HG03521 (cell line): ENCODE data around the gene ADD3.

Source experiments
- ATAC-seq: cut with Tn5 transposase; IDR thresholded peaks from one replicate; pipeline ENCODE4 v1.9.1; 2021; ENCODE audit warnings: mild to moderate bottlenecking, moderate library complexity; ENCODE audit not compliant: unreplicated experiment

The ADD3 gene

GRCh38 chr10:110142965-110143364 lies 135.2 kb downstream of the ADD3 start:
- no peak for ATAC-seq

- ATAC-seq: no peak
Observed at GRCh38 chr10:110144507-110144906, 136.7 kb downstream of the ADD3 start.

GRCh38 chr10:110147961-110148360 lies 140.2 kb downstream of the ADD3 start:
- no peak for ATAC-seq

GRCh38 chr10:110149259-110149658 lies 141.5 kb downstream of the ADD3 start:
- no peak for ATAC-seq

- ATAC-seq: no peak
Observed at GRCh38 chr10:110150046-110150445, 142.3 kb downstream of the ADD3 start.

GRCh38 chr10:110150981-110151380 lies 143.2 kb downstream of the ADD3 start:
- ATAC-seq: no peak

GRCh38 chr10:110151467-110151866 lies 143.7 kb downstream of the ADD3 start:
- ATAC-seq: no peak

- ATAC-seq: no peak
Observed at GRCh38 chr10:110151971-110152370, 144.2 kb downstream of the ADD3 start.

- ATAC-seq: no peak
Observed at GRCh38 chr10:110153396-110153795, 145.6 kb downstream of the ADD3 start.

GRCh38 chr10:110156046-110156445 lies 148.3 kb downstream of the ADD3 start:
- ATAC-seq: no peak

- no peak for ATAC-seq
Observed at GRCh38 chr10:110158051-110159005, 150.5 kb downstream of the ADD3 start.

GRCh38 chr10:110160081-110160480 lies 152.3 kb downstream of the ADD3 start:
- ATAC-seq: no peak

GRCh38 chr10:110160522-110160921 lies 152.7 kb downstream of the ADD3 start:
- no peak for ATAC-seq

- ATAC-seq: no peak
Observed at GRCh38 chr10:110162741-110163145, 155.0 kb downstream of the ADD3 start.

- ATAC-seq: no peak
Observed at GRCh38 chr10:110163192-110163773, 155.5 kb downstream of the ADD3 start.

GRCh38 chr10:110163841-110164240 lies 156.1 kb downstream of the ADD3 start:
- no peak for ATAC-seq

- no peak for ATAC-seq
Observed at GRCh38 chr10:110165239-110165638, 157.5 kb downstream of the ADD3 start.

- ATAC-seq: no peak
Observed at GRCh38 chr10:110167149-110167548, 159.4 kb downstream of the ADD3 start.

- no peak for ATAC-seq
Observed at GRCh38 chr10:110168601-110169481, 161.1 kb downstream of the ADD3 start.

- no peak for ATAC-seq
Observed at GRCh38 chr10:110169586-110169985, 161.8 kb downstream of the ADD3 start.
